ENCODE measurements around the gene DDIAS.
"Not testable (repeated sequence)": the region's sequence is repeated elsewhere in the genome, so short reads cannot be mapped to it uniquely, and the experiment has no call there.

The DDIAS gene

DNA sequence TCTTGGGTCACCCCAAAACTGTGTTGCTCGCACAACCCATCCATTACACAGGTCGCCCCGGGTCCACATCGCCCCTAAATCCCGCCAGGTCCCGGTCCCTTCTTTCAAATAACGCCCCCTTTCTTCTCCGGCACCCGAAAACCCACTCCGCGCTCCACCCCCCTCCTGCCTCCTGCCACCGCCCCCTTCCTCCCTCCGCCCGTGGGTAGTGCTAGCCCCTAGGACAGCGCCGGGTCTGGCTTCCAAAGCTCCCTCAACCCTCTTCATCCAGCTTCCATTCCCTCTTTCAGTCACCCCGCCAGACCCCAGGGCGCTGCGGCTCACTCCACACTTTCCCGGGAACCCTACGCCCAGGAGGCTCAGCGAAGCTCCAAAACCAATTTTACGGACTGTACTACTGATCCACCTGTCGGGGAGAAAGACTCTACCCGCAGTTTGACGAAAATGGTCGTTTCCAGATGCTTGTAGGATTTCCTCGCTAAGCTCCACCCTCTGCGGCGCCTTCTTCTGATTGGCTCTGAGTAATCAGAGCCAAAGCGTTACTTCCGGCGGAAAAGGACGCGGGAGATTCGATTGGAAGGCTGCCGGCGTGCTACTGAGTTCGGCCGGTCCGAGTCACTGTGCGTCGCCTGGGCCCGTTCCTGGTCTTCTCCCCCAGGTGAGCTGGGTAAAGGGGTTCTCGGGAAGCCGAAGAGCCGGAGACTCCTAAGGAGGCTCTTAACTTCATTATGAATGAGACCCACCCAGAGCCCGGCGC lies at the start of gene DDIAS:
TSS of gene DDIAS (plus strand) at position 572 of the 757 bp plus-strand sequence. CDS start 13,003 bp downstream, outside the sequence.
- peak; percentile 85 to 92 for DNase-seq

DNA sequence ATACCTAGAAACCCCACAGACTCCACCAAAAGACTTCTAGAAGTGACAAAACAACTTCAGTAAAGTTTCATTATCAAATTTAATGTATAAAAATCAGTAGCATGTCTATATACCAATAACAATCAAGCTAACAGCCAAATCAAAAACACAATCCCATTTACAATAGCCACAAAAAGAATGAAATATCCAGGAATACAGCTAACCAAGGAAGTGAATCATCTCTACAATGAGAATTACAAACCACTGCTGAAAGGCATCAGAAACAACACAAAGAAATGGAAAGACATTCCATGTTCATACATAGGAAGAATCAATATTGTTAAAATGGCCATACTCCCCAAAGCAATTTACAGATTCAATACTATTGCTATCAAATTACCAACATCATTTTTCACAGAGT lies 47.3 kb upstream of the DDIAS start:
- DNase-seq: no peak

DNA sequence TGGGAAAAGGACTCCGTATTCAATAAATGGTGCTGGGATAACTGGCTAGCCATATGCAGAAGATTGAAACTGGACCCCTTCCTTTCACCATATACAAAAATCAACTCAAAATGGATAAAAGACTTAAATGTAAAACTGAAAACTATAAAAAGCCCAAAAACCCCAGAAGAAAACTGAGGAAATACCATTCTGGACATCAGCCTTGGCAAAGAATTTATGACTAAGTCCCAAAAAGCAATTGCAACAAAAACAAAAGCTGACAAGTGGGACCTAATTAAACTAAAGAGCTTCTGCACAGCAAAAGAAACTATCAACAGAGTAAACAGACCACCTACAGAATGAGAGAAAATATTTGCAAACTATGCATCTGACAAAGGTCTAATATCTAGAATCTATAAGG lies 46.6 kb upstream of the DDIAS start:
- DNase-seq: not testable (repeated sequence)

DNA sequence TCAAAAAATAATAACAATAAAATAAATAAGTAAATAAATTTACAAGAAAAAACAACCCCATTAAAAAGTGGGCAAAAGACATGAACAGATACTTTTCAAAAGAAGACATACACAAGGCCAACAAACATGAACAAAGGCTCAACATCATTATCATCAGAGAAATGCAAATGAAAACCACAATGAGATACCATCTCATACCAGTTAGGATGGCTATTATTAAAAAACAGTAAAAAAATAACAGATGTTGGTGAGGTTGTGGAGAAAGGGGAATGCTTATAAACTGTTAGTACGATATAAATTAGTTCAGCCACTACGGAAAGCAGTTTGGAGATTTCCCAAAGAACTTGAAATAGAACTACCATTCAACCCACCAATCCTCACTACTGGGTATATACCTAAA lies 45.9 kb upstream of the DDIAS start:
- no peak for DNase-seq

- no peak for DNase-seq
Observed at GRCh38 chr11:82857145-82857544, 44.4 kb upstream of the DDIAS start.

DNA sequence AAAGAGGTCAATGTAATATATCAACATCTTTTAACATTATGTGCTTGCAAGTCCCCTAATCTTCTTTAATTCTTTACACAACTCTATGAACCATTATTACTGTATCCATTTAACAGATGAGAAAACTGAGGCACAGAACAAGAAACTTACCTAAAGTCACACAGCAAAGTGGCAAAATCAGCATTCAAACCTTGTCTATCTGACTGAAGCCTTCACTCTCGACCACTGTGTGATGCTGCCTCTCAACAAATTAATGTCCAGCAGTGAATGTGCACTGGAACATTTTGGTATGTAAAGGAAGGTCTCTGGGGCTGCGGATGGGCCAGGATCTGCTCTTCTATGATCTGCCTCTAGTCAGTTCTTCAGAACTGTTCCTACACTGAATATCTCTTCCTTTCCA lies 43.4 kb upstream of the DDIAS start:
- no peak for DNase-seq

DNA sequence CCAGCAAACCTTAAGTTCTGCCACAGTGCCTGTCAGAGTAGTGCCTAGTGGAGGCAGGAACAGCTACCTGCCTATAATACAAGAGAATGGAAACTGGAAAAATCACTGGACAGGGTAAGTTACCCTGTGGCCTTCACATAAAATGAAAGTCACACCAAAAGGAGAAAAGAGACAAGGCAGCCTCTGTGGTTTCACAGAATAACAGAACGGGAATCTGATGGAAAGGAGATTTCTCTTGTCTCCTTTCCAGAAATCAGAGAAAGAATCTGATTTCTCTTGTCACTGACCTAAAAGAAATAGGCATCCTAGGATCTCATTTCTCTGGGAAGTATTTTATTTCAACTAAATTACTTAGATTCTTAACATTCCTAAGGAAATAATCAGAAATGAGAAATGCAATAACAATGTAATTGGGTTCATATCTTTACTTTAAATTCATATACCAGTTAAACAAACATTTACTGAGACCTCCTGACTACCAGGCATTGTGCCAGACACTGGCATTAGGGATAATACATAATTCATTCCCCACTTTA lies 42.9 kb upstream of the DDIAS start:
- no peak for DNase-seq

GRCh38 chr11:82859750-82860149 lies 41.8 kb upstream of the DDIAS start:
- DNase-seq: no peak

DNA sequence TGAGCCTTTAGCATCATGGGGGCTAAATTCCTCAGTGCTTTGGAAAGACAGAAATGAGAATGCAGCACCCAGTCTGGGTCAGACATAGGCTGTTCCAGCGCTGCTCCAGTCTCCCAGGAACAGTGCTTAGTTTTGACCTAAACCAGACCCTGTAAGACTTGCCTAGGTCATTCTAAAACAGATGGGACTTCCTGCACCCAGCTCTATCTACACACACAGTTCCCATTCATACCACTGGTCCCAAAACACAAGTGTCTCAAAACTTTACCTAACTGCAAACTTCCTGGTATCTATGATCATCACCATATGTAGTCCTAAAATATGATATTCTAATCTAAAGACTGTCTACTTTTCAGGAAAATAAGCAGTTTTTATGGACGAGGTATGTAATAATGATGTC lies 39.2 kb upstream of the DDIAS start:
- no peak for DNase-seq

DNA sequence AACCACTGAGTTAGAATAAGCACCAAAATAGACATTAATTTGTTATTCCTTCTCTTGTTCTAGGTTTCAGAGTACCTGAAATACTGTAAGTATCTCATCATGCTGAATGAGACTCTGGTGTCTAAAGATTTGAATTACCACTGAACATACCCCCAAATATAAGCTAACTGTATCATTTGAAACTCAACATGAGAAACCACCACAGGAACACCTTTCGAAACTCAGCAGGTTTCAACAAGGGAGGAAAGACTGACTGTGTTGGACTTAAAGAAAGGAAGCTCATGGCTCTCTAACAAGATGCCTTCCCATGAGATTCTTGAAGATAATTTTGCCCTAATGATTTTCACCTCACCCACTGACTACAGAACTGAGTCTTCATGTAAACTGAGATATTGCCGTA lies 38.3 kb upstream of the DDIAS start:
- no peak for DNase-seq

GRCh38 chr11:82864268-82864667 lies 37.3 kb upstream of the DDIAS start:
- peak; percentile 4 to 6 for DNase-seq

DNA sequence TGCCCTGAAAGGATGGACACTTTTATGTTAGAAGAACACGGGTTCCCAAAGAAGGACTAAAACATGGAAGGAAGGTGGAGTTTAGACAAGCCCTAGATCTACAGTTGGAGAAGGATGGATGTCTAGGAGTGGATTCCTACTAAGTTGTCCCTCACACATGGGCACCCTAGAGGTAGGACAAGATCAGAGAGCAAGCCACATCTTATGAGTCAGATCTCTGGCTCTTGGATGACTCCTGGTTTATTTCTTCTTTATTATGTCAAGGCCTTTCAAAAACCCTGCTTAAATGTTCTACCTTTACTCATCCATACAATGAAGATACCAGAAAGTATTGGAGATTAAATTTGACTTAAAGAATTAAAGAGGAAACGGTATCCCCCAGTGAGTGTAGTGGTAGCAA lies 35.7 kb upstream of the DDIAS start:
- no peak for DNase-seq

DNA sequence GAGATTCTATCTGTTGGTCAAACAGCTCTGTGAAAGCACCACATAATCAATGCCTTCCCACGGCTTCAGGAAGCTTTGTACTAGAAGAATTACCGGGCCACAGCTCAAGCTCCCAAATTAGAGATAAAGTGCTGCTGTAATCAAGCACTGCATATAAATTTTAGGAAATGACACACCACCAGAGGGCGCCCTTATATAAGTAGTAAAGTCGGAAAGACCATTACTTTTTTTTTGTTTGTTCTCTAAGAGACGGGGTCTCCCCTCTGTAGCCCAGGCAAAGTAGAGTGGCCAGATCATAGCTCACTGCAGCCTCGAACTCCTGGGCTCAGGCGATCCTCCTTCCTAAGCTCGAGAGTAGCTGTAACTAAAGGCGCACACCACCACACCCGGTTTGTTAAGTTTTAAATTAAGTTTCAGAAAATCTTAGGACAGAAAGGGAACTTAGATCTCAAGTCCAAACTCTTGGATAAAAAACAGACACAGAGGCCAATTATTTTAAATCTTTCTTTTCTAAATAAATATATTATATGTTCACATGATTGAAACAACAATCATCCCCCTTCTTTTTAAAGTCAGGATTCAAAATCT lies 33.9 kb upstream of the DDIAS start:
- DNase-seq: peak; percentile 53 to 62

- no peak for DNase-seq
Observed at GRCh38 chr11:82869657-82870056, 31.9 kb upstream of the DDIAS start.

DNA sequence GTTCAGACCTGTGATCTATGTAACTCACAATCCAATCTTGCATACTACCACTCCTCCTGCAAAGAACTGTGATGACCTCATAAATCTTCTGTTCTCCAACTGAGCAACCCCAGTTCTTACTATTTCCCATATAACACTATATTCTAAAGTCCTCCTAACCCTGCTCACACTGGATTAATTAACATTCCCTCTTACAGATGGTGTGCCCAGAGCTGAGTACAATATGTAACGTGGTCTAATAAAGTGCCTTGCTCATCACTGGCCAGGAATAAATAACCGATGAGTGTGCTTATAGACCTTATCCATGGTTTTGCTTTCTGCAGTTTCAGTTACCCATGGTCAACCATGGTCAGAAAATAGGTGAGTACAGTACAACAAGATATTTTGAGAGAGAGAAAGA lies 29.9 kb upstream of the DDIAS start:
- DNase-seq: no peak

DNA sequence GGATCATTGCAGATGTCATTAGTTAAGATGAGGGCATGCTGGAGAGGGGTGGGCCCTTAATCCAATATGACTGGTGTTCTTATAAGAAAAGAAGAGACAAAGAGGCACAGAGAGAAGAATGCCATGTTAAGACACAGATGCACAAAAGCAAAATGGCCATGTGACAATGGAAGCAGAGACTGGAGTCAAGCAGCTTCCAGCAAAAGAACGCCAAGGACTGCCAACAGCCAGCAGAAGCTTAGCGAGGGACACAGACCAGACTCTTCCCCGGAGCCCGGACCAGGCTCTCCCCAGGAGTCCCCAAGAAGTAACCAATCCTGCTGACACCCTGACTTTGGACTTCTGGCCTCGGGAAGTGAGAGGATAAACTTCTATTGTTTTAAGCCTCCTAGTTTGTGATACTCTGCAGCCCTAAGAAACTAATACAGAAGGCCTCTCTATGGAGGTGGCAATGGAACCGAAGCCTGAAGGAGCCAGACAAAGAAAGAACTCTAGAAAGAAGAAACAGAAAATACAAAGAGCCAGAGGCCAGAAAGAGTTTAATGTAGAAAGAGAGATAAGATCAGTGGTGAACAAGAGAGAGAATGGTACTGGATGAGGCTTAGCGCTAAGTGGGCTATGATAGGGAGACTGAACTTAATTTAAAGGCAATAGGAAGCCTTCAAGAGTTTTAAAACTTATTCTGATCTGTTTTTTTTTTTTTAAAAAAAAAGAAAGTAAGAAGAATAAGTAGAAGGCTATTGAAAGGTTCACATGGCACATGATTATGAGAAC lies 29.0 kb upstream of the DDIAS start:
- DNase-seq: no peak

- DNase-seq: no peak
Observed at GRCh38 chr11:82873919-82874333, 27.6 kb upstream of the DDIAS start.

DNA sequence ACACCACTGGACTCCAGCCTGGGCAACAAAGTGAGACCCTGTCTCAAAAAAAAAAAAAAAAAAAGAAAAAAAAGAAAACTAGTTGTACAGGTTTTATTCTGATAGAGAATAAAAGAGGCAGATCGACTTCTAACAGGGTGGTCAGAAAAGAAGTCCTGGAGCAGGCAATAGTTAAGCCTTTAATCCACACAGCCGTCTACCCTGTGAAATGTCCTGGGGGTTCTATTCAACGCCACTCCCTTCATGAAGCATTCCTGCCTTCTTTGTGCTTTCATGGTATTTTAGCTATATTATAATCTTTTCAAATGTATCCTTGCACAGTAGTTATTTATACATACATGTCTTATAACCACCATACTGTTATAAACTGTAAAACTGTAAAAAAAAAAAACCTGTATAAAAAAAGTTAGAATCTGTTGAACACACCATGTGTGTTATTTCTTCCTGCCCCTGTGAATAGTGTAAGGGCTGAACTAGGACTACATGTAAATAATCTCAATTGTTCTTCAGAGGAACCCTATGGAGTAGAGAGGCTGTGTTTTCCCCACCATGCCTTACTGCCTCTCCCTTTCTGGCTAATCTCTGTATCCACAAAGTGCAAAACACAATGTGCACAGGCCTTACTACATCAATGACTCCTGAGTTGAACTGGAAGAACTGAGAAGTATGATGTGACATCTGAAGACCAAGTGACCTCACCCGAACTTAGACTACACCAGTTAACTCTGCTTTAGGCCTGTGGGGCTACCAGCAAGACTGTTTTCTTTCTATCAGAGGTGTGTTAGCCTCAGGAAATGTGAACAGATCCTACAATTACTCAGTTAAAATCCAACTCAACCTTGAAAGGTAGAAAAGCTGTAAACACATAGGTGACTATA lies 26.7 kb upstream of the DDIAS start:
- no peak for DNase-seq

GRCh38 chr11:82883853-82884252 lies 17.7 kb upstream of the DDIAS start:
- DNase-seq: no peak

GRCh38 chr11:82889133-82890001 lies 12.2 kb upstream of the DDIAS start:
- DNase-seq: no peak

DNA sequence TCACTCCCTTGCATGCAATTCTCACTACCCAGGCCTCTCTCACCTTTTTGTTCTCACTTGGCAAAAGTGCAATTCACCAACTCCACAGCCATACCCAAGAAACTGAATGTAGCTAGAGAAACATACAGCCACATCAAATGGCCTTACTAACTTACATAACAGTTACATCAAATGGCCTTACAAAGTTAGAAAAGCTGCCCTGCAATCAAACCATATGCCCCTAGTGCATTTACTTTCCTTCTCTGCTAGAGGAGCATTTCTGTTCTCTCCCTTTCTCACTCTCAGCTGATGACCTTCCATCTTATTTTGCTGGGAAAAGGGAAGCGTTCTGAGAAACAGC lies 11.6 kb upstream of the DDIAS start:
- DNase-seq: no peak

DNA sequence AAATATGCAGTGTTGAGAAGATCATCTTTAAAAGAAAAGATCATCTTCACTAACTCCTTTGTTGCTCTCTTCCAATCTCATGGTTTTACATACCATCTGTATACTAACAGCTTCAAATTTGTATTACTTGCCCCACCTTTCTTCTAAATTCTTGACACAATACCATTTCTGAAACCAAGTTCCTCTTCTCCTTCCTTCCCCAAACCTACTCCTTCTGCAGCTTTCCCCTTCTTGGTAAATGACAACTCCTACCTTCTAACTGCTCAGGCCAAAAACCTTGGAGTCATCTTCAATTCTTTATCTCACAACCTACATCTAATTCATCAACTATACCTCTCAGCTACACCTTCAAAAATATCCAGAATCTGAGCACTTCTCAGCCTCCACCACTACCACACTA lies 10.6 kb upstream of the DDIAS start:
- DNase-seq: no peak
